GM12874 (cell line): ENCODE measurements around the gene DOK3.

Source experiments
- CTCF ChIP-seq: IDR thresholded peaks from 2 replicates; pipeline ENCODE4 v1.5.1; 2011; ENCODE audit warnings: low read depth, mild to moderate bottlenecking, control low read depth, low read length, moderate library complexity; ENCODE audit not compliant: insufficient read depth

The DOK3 gene

DNA sequence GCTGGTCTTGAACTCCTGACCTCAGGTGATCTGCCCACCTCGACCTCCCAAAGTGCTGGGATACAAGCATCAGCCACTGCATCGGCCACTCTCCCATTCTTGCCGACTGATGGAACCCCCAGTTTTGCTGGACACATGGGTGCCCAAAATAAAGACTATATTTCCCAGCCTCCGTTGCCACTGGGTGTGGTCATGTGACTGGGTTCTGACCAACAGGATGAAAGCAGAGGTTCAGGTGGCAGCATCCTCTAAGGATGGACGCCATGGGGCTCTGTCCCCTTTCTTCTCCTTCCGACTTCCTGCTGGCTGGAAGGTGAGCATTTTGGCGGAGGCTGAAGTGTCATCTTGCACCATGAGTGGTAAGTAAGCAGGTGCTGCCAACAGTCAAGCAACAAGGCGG is 22.5 kb downstream of the DOK3 start:
- no peak for TF ChIP-seq CTCF

GRCh38 chr5:177486256-177486655 is 23.4 kb downstream of the DOK3 start:
- TF ChIP-seq CTCF = no peak

DNA sequence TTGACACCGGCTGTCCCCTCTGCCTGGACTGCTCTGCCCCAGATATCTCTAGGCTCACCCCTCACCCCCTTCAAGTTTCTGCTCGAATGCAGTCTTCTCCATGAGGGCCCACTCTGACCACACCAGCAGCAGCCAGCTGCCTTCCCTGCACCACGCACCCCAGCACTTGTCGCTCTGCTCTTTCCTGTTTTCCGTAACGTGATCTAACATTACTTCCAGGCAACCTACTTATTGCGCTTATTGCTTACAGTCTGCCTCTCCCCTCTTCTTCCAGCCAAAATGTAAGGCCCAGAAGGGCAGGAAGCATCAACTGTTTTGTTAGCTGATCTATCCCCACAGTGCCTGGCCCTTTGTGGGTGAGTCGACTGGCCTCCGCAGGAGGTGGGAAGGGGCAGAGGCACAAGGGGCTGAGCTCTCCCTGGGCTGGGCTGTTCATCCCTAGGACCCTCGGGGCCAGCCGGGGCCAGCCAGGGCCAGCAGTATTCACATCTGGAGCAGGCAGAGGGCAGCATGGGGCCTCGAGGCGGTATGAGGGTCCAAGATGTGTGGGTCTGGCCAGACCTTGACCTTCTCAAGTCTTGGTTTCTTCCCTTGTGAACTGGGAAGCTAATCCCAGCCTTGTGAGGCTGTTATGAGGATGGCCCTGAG is 24.6 kb downstream of the DOK3 start:
- no peak for TF ChIP-seq CTCF

GRCh38 chr5:177483994-177484901 is 25.4 kb downstream of the DOK3 start:
- no peak for TF ChIP-seq CTCF

DNA sequence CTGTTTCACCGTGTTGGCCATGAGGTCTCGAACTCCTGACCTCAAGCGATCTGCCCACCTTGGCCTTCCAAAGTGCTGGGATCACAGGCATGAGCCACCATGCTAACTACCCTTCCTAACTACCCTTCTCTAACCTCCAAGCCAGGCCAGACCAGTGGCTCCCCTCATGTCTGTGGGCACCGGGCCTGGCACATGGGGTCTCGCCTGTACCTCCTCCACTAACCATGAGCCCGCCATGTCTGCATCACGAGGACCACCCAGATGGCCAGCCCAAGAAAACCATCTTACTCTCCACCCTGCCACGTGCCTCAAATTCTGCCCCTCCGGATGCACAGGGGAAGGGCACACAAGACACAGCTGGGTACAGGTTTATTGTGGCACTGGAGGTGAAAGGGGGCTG is 26.6 kb downstream of the DOK3 start:
- no peak for TF ChIP-seq CTCF

DNA sequence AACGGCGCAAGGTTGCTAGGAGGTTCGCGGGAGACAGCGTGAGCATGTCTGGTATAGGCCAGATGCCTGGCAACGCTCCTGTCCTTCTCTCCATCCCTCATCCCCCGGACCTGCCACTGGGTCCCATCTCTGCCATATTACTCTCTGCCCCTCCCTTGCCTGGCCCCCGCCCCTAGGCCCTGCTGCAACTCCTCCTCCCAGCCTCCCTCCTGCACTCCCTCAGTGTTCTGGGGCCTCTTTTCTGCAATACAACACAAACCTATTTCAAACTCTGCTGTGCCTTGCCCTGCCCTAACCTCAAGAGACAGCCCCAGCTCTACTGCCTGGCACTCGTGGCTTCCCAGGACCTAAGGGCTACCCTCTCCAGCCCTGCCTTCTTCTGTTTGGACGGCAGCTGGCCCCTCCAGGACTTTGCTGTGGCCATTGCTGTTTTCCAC is 27.2 kb downstream of the DOK3 start:
- no peak for TF ChIP-seq CTCF

DNA sequence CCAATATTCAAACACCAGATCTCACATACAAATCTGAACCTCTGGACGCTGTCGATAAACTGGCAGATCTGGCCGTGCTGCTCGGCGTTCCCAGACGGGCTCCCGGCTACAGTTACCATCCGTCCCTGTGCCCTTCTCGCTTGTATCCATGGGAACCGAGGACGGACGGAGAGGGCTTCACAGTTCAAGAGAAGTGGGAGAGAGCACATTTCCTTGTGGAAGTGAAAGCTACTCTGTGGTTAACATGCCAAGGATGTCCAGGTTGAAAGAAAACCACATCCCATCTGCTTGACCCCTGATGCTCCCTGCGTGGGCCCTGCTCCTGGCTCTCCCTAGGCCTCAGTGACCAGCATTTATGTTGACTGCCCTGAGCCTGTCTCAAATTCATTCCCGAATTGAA is 29.9 kb downstream of the DOK3 start:
- TF ChIP-seq CTCF = no peak
